Stimulated activated CD8-positive, alpha-beta memory T cell treated with anti-CD3 and anti-CD28 coated beads, Interleukin-15, amount 100 ng/mL, for 4 hours (primary cell): ENCODE results near the gene GPR158.

Experiments
- DNase-seq, 2 donors: peaks; one replicate each; pipeline ENCODE4 v3.0.0-alpha.2; 2020; ENCODE audit warnings: low read depth in 2 of 2

Gene GPR158

GRCh38 chr10:25398680-25399079, 223.9 kb downstream of the GPR158 start:
- no peak for DNase-seq

- DNase-seq = no peak
These were observed 231.1 kb downstream of the GPR158 start for GRCh38 chr10:25405871-25406270.

GRCh38 chr10:25417611-25418010, 242.8 kb downstream of the GPR158 start:
- DNase-seq = no peak

- DNase-seq = no peak
These were observed 251.0 kb downstream of the GPR158 start for GRCh38 chr10:25425776-25426175.

- DNase-seq = no peak
These were observed 261.6 kb downstream of the GPR158 start for GRCh38 chr10:25436431-25436830.

- no peak for DNase-seq
These were observed 266.5 kb downstream of the GPR158 start for GRCh38 chr10:25441270-25441669.

- no peak for DNase-seq
These were observed 269.5 kb downstream of the GPR158 start for GRCh38 chr10:25444266-25444665.

GRCh38 chr10:25451401-25451800, 276.6 kb downstream of the GPR158 start:
- no peak for DNase-seq

GRCh38 chr10:25453619-25454018, 278.8 kb downstream of the GPR158 start:
- no peak for DNase-seq

- DNase-seq = no peak
These were observed 281.3 kb downstream of the GPR158 start for GRCh38 chr10:25455980-25456567.

- DNase-seq = no peak
These were observed 282.8 kb downstream of the GPR158 start for GRCh38 chr10:25457552-25457951.

- no peak for DNase-seq
These were observed 291.0 kb downstream of the GPR158 start for GRCh38 chr10:25465582-25466372.

GRCh38 chr10:25467881-25468280, 293.1 kb downstream of the GPR158 start:
- no peak for DNase-seq

GRCh38 chr10:25481467-25481866, 306.7 kb downstream of the GPR158 start:
- no peak for DNase-seq

GRCh38 chr10:25483999-25484398, 309.2 kb downstream of the GPR158 start:
- no peak for DNase-seq

- no peak for DNase-seq
These were observed 312.5 kb downstream of the GPR158 start for GRCh38 chr10:25487266-25487665.

GRCh38 chr10:25492040-25492439, 317.2 kb downstream of the GPR158 start:
- no peak for DNase-seq

- no peak for DNase-seq
These were observed 317.9 kb downstream of the GPR158 start for GRCh38 chr10:25492680-25493079.

- DNase-seq = no peak
These were observed 318.5 kb downstream of the GPR158 start for GRCh38 chr10:25493122-25493893.

GRCh38 chr10:25497246-25497645, 322.4 kb downstream of the GPR158 start:
- DNase-seq = no peak

- no peak for DNase-seq
These were observed 323.8 kb downstream of the GPR158 start for GRCh38 chr10:25498645-25499044.

GRCh38 chr10:25501912-25502311, 327.1 kb downstream of the GPR158 start:
- DNase-seq = no peak

- no peak for DNase-seq
These were observed 327.7 kb downstream of the GPR158 start for GRCh38 chr10:25502453-25502852.
